Muscle of back (tissue), 11 donors: Measurements from ENCODE around the gene PCNX3. TPM values are rescaled to one million over a fixed set of nuclear protein-coding genes. Genes with fewer than 3 reads are reported as not detected.
A peak's percentile ranks its signal among the peaks of the same experiment; 100 is the strongest.

ENCODE experiments used
- DNase-seq, 3 donors: peaks; one replicate each; pipeline versions ENCODE4 v3.0.0 to v3.0.0-alpha.2; 2013
- polyA plus RNA-seq, 10 donors: library from polyadenylated mRNA; unstranded; fragments of 120-200 nt; gene quantifications; one replicate each; pipeline ENCODE4 v1.2.1, GENCODE V29; 2013; ENCODE audit not compliant: insufficient read length in 10 of 10

PCNX3 gene
- polyA plus RNA-seq, 10 donors, result 12.6 to 23.6 (median 17.5) TPM

GRCh38 chr11:65596520-65596919, 19.1 kb upstream of the PCNX3 start:
- DNase-seq, result no peak

GRCh38 chr11:65598258-65598699, 17.3 kb upstream of the PCNX3 start:
- DNase-seq, result no peak

- DNase-seq, result no peak
Observed at GRCh38 chr11:65599216-65599954, 16.2 kb upstream of the PCNX3 start.

- DNase-seq, result no peak
Observed at GRCh38 chr11:65599955-65600246, 15.7 kb upstream of the PCNX3 start.

GRCh38 chr11:65604258-65604657, 11.3 kb upstream of the PCNX3 start:
- DNase-seq, result no peak

GRCh38 chr11:65606876-65607613, 8.5 kb upstream of the PCNX3 start:
- peak; percentile 93 to 96 (median 96) for DNase-seq

GRCh38 chr11:65607614-65608426, 7.8 kb upstream of the PCNX3 start:
- DNase-seq, result no peak

- no peak for DNase-seq
Observed at GRCh38 chr11:65609229-65609628, 6.3 kb upstream of the PCNX3 start.

- no peak for DNase-seq
Observed at GRCh38 chr11:65609665-65610064, 5.9 kb upstream of the PCNX3 start.

- DNase-seq, result no peak
Observed at GRCh38 chr11:65610404-65610803, 5.2 kb upstream of the PCNX3 start.

- peak in 1 of 3 donors; percentile 67 for DNase-seq
Observed at GRCh38 chr11:65611028-65611757, 4.4 kb upstream of the PCNX3 start.

GRCh38 chr11:65611758-65612603, 3.6 kb upstream of the PCNX3 start:
- peak in 1 of 3 donors; percentile 37 for DNase-seq

- no peak for DNase-seq
Observed at GRCh38 chr11:65612691-65613090, 2.9 kb upstream of the PCNX3 start.

- DNase-seq, result peak in 1 of 3 donors; percentile 36
Observed at GRCh38 chr11:65613091-65613928, 2.3 kb upstream of the PCNX3 start.

GRCh38 chr11:65615950-65616574, 486 bp downstream of the PCNX3 start:
- DNase-seq, result no peak

GRCh38 chr11:65616575-65617001, 1.0 kb downstream of the PCNX3 start:
- no peak for DNase-seq

GRCh38 chr11:65617136-65617850, 1.7 kb downstream of the PCNX3 start:
- no peak for DNase-seq

GRCh38 chr11:65617990-65618751, 2.6 kb downstream of the PCNX3 start:
- no peak for DNase-seq
